GM12878 (cell line): ENCODE results near the gene ABCG5. TPM values are rescaled to one million over a fixed set of nuclear protein-coding genes. Genes with fewer than 3 reads are reported as not detected.

Source experiments
- ATAC-seq: fragments of 200-7000 bp; cut with Tn5 transposase; 3 replicates; pipeline ENCODE4 v1.9.1; 2020; ENCODE audit warnings: mild to moderate bottlenecking, moderate library complexity
- BruUV-seq: library from RNA; stranded (reverse); fragments of 400-500 nt; replicated peaks from 2 replicates; lab custom pipeline; 2021; lab: Mats Ljungman, UMichigan
- CTCF ChIA-PET: fragments of 300-600 bp; sonication (Branson Sonifier 250); formaldehyde crosslinking; extraction: SDS; loops from one replicate; lab custom pipeline; 2021; ENCODE audit warnings: inconsistent platforms; lab: Yijun Ruan, JAX
- POLR2A ChIA-PET: fragments of 350-600 bp; formaldehyde crosslinking; extraction: SDS; loops from one replicate; lab custom pipeline; 2021; ENCODE audit warnings: inconsistent platforms; lab: Charles Lee
- RAD21 ChIA-PET: fragments of 300-600 bp; sonication (Branson Sonifier 250); formaldehyde crosslinking; loops from one replicate; lab custom pipeline; 2023; ENCODE audit warnings: antibody characterized with exemption; ENCODE audit not compliant: unreplicated experiment; lab: Charles Lee
- SMC1A ChIA-PET: fragments of 300-600 bp; sonication (Branson Sonifier 250); formaldehyde crosslinking; loops from one replicate; lab custom pipeline; 2023; ENCODE audit not compliant: unreplicated experiment, uncharacterized antibody; lab: Charles Lee
- DNase-seq: peaks from one replicate; pipeline ENCODE4 v3.0.0-alpha.2; 2011; ENCODE audit warnings: low read depth, low spot score
- FAIRE-seq: peaks from 3 replicates; lab custom pipeline; 2011; peaks lifted over from hg19 to GRCh38; lab: Jason Lieb, UNC
- H2AFZ ChIP-seq: 2 replicates; pipeline ENCODE4 v1.6.0; 2011; ENCODE audit warnings: low read depth, low read length, control low read depth; ENCODE audit not compliant: control insufficient read depth
- H3K27ac ChIP-seq: 2 replicates; pipeline ENCODE4 v1.5.1; 2011; ENCODE audit warnings: control low read depth; ENCODE audit not compliant: control insufficient read depth, insufficient read depth
- H3K27me3 ChIP-seq, 2 experiments: replicated peaks in 1 of 2; 2 replicates each; pipeline versions ENCODE4 v1.6.0 to v1.6.1; 2011; ENCODE audit warnings: low read length in 1 of 2; ENCODE audit not compliant: control insufficient read depth in 2 of 2, insufficient read depth in 2 of 2
- H3K36me3 ChIP-seq, 2 experiments: 2 replicates each; pipeline ENCODE4 v1.5.1; 2011; ENCODE audit warnings: low read length in 1 of 2; ENCODE audit not compliant: control insufficient read depth in 2 of 2, insufficient read depth in 2 of 2
- H3K4me1 ChIP-seq: 2 replicates; pipeline ENCODE4 v1.6.1; 2011; ENCODE audit warnings: mild to moderate bottlenecking, low read length, moderate library complexity, mixed read lengths; ENCODE audit not compliant: control insufficient read depth, insufficient read depth
- H3K4me2 ChIP-seq: 2 replicates; pipeline ENCODE4 v1.6.0; 2011; ENCODE audit warnings: control low read depth; ENCODE audit not compliant: control insufficient read depth, insufficient read depth
- H3K4me3 ChIP-seq: fragments of 200-600 bp; sonication (generic); 2 replicates; pipeline ENCODE4 v1.5.1; 2016
- H3K79me2 ChIP-seq: 2 replicates; pipeline ENCODE4 v1.6.0; 2011; ENCODE audit warnings: low read length; ENCODE audit not compliant: control insufficient read depth, insufficient read depth
- H3K9ac ChIP-seq: 2 replicates; pipeline ENCODE4 v1.8.0; 2011; ENCODE audit warnings: low read length, control low read depth, mixed read lengths; ENCODE audit not compliant: control insufficient read depth, insufficient read depth
- H3K9me3 ChIP-seq: replicated peaks from 3 replicates; pipeline ENCODE4 v1.5.1; 2011; ENCODE audit warnings: mild to moderate bottlenecking, low read length; ENCODE audit not compliant: control insufficient read depth, insufficient read depth
- H4K20me1 ChIP-seq: 2 replicates; pipeline ENCODE4 v1.6.0; 2011; ENCODE audit not compliant: control insufficient read depth, insufficient read depth
- CHD1 ChIP-seq: IDR thresholded peaks from 2 replicates; pipeline ENCODE4 v1.6.1; 2012; ENCODE audit warnings: low read depth, low read length, improper control_type of control experiment
- CREM ChIP-seq: IDR thresholded peaks from 2 replicates; pipeline ENCODE4 v1.6.1; 2014; ENCODE audit warnings: antibody characterized with exemption, low read depth
- CTCF ChIP-seq, 3 experiments: IDR thresholded peaks in 2 of 3; conservative IDR thresholded peaks in 1 of 3; 2 replicates each; pipeline ENCODE4 v1.5.1; 2011; ENCODE audit warnings: low read depth in 3 of 3, low read length in 3 of 3, mild to moderate bottlenecking in 3 of 3, control low read depth in 2 of 3, moderate library complexity in 2 of 3, inconsistent platforms in 1 of 3, mixed read lengths in 1 of 3; ENCODE audit not compliant: control insufficient read depth in 2 of 3, insufficient read depth in 1 of 3; ENCODE audit errors: extremely low read depth in 1 of 3
- EED ChIP-seq: sonication (generic); IDR thresholded peaks from 2 replicates; pipeline ENCODE4 v1.6.1; 2016; ENCODE audit warnings: antibody characterized with exemption, low read depth
- ESRRA ChIP-seq: IDR thresholded peaks from 2 replicates; pipeline ENCODE4 v1.6.1; 2012; ENCODE audit warnings: mild to moderate bottlenecking, low read length, improper control_type of control experiment
- HCFC1 ChIP-seq: fragments of 150-350 bp; IDR thresholded peaks from 2 replicates; pipeline ENCODE4 v1.6.1; 2014; ENCODE audit warnings: low read length
- NFXL1 ChIP-seq: fragments of 450-650 bp; IDR thresholded peaks from 2 replicates; pipeline ENCODE4 v1.6.1; 2017; ENCODE audit warnings: antibody characterized with exemption, mild to moderate bottlenecking, borderline replicate concordance
- NFYB ChIP-seq: IDR thresholded peaks from 2 replicates; pipeline ENCODE4 v1.6.1; 2011; ENCODE audit warnings: low read depth, mild to moderate bottlenecking, low read length, improper control_type of control experiment, moderate library complexity; ENCODE audit not compliant: insufficient read depth
- WGBS: methylation state at CpG from one replicate; pipeline ENCODE4 v1.1.6; 2016; ENCODE audit warnings: low lambda C conversion rate; ENCODE audit not compliant: insufficient replicate concordance, insufficient coverage; ENCODE audit errors: missing lambda C conversion rate; 5-methylcytosine and 5-hydroxymethylcytosine counted together
- in situ Hi-C: fragments of 300-500 bp; cut with MboI; formaldehyde crosslinking; loops from 9 replicates; pipeline ENCODE4 v1.14.3; 2018; ENCODE audit warnings: mixed read lengths
- intact Hi-C: fragments of 100-400 bp; cut with micrococcal nuclease; formaldehyde crosslinking; loops from one replicate; pipeline ENCODE4 v1.14.2; 2022; ENCODE audit not compliant: unreplicated experiment
- polyA plus RNA-seq, 11 experiments: library from polyadenylated mRNA; depleted of rRNA in 4 of 11; unstranded in 6 of 11; stranded (reverse) in 5 of 11; fragments of >200 nt; fragmentation: Nextera tagmentation in 4 of 11; fragmentation: Illumina TruSeq in 1 of 11; extraction: Ambion mirVana in 4 of 11; extraction: Trizol in 1 of 11; gene quantifications; 1 replicate in 1 of 11; 2 replicates in 10 of 11; pipeline versions ENCODE4 v1.2.1 to v1.2.3, GENCODE V29; 2011 to 2016; ENCODE audit warnings: inconsistent platforms in 2 of 11, missing spikeins in 2 of 11, low read depth in 1 of 11
- total RNA-seq, 4 experiments: library from RNA; depleted of rRNA in 3 of 4; stranded (reverse); fragments of >200 nt in 3 of 4; fragmentation: Illumina TruSeq in 1 of 4; extraction: Trizol in 1 of 4; gene quantifications; 2 replicates each; pipeline versions ENCODE4 v1.2.1 to v1.2.3, GENCODE V29; 2013 to 2021

The ABCG5 gene
- total and polyA plus RNA-seq, 10 of the 15 experiments (the other 5 are each of a cell fraction or from before 2014, with no cell fraction given) = not detected

- BruUV-seq = no TSS peak
- intact Hi-C loops (no loop called here), in situ Hi-C loops (no loop called here)
- no peaks in the 10 kb centered on the region for H3K4me1 ChIP-seq
- no peak for ATAC-seq
- no peak overlapping the region for H2AFZ ChIP-seq
- no peak for DNase-seq
- H3K4me3 ChIP-seq = no peak overlapping the region
- RAD21 ChIA-PET = no interaction called here
- H3K27me3 ChIP-seq = no peaks in the 10 kb centered on the region
- H3K9me3 ChIP-seq = no peaks in the 10 kb centered on the region
- POLR2A ChIA-PET = interaction anchor here (0.8 kb wide), 1 partner anchor 190 kb away, joined by 3 read pairs; no protein-coding TSS in a partner anchor
- no peak for TF ChIP-seq NFYB
- H3K9ac ChIP-seq = no peak overlapping the region
- SMC1A ChIA-PET = interaction anchor here (1.3 to 1.7 kb wide), 2 partner anchors 11 to 12 kb away, joined by 3 to 4 read pairs; no protein-coding TSS in a partner anchor
- H4K20me1 ChIP-seq = no peaks in the 10 kb centered on the region
- no peak for FAIRE-seq
- no peak overlapping the region for H3K27ac ChIP-seq
- H3K36me3 ChIP-seq = no peaks in the 10 kb centered on the region; a peak in 1 of 4 replicates
- CTCF ChIA-PET = no interaction called here
- H3K4me2 ChIP-seq = no peak overlapping the region
- no peaks in the 10 kb centered on the region for H3K79me2 ChIP-seq
These were observed 37.7 kb downstream of the ABCG5 start for GRCh38 chr2:43800894-43801293.

- Histone ChIP-seq H2AFZ (peak overlapping the region; percentile 17; the same call in 1 of the 2 replicates), H3K4me3 (no peak overlapping the region), H3K36me3 (no peaks in the 10 kb centered on the region; a peak in 1 of 4 replicates), H3K27me3 (no peaks in the 10 kb centered on the region), H3K4me1 (no peaks in the 10 kb centered on the region), H3K79me2 (no peaks in the 10 kb centered on the region), H3K27ac (no peak overlapping the region), H3K9me3 (no peaks in the 10 kb centered on the region), H4K20me1 (no peaks in the 10 kb centered on the region), H3K4me2 (no peak overlapping the region), H3K9ac (no peak overlapping the region)
- TF ChIP-seq HCFC1 (no peak), CHD1 (no peak), NFXL1 (no peak), CREM (no peak), EED (no peak), CTCF (IDR thresholded peaks at IDR 0.05 in 2 of 3, conservative IDR thresholded peaks at IDR 0.05 in 1 of 3; ENCODE audit: control insufficient read depth in 2 of 3, extremely low read depth in 1 of 3, insufficient read depth in 1 of 3, low read depth in 3 of 3, low read length in 3 of 3) (peak; percentile 13 to 27 (median 15); a peak in 1 of 6 replicates), ESRRA (no peak)
- ATAC-seq = peak; percentile 50
- intact Hi-C loops = no loop called here
- CTCF ChIA-PET = interaction anchor here (1.0 to 1.8 kb wide), 2 partner anchors 12 to 79 kb away, joined by 3 to 4 read pairs; no protein-coding TSS in a partner anchor
- POLR2A ChIA-PET = no interaction called here
- DNase-seq = no peak
- RAD21 ChIA-PET = no interaction called here
- 60% methylated on average over 4 of the region's 4 CpGs for WGBS
- peak; percentile 35 for FAIRE-seq
- SMC1A ChIA-PET = interaction anchor here (1.3 kb wide), 1 partner anchor 8 kb away, joined by 3 read pairs; no protein-coding TSS in a partner anchor
- in situ Hi-C loops = no loop called here
- no TSS peak for BruUV-seq
These were observed 40.3 kb downstream of the ABCG5 start for GRCh38 chr2:43798300-43798699.
